GM12873 (cell line): Measurements from ENCODE around the gene ANKRD13A.

Source experiments
- TF ChIP-seq, protein P1 (sequence below): IDR thresholded peaks from 2 replicates; pipeline ENCODE4 v1.5.1; 2012; ENCODE audit warnings: low read depth, mild to moderate bottlenecking, moderate library complexity, low read length, control low read depth; ENCODE audit not compliant: insufficient read depth; ENCODE audit errors: missing control alignments

ANKRD13A gene

DNA sequence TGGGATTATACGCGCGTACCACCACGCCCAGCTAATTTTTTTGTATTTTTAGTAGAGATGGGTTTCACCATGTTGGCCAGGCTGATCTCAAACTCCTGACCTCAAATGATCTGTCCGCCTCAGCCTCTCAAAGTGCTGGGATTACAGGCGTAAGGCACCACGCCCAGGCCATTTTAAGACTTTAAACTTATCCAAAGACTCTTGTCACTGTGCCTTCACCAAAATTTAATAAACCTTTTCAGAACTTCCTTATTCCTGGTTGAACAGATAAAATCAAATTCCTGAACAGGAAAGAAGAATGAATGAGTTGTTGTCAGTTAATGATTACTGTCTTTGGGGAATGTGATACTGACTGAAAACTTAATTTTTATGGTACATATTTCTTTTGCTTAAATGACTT is 40.9 kb upstream of the ANKRD13A start:
- TF ChIP-seq, protein P1, sequence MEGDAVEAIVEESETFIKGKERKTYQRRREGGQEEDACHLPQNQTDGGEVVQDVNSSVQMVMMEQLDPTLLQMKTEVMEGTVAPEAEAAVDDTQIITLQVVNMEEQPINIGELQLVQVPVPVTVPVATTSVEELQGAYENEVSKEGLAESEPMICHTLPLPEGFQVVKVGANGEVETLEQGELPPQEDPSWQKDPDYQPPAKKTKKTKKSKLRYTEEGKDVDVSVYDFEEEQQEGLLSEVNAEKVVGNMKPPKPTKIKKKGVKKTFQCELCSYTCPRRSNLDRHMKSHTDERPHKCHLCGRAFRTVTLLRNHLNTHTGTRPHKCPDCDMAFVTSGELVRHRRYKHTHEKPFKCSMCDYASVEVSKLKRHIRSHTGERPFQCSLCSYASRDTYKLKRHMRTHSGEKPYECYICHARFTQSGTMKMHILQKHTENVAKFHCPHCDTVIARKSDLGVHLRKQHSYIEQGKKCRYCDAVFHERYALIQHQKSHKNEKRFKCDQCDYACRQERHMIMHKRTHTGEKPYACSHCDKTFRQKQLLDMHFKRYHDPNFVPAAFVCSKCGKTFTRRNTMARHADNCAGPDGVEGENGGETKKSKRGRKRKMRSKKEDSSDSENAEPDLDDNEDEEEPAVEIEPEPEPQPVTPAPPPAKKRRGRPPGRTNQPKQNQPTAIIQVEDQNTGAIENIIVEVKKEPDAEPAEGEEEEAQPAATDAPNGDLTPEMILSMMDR, result no peak

DNA sequence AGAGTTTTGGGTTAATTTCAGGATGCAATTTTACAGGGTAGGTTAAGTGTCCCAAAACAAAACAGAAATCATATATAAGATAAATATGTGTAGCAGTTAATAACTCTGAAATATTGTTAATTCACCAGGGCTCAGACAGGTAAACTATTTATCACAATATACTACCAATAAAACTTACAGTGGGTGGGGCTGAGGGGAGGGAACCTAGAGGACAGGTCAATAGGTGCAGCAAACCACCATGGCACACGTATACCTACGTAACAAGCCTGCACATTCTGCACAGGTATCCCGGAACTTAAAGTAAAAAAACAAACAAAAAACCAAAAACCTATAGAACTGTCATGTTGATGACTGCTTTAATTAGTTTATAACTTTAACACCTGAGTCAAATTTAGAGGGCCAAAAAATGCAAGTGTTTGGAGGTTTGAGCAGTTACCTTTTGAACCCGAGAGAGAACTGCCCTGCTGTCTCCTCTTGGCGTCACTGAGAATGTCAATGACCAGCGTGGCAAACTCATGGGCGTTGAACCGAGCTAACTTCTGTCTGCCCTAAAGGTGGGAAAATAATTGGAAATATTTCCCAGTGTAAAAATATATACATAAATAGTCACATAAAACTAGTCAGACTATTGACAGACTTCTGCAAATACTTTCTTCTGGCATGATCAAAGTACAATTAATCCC is 39.7 kb upstream of the ANKRD13A start:
- TF ChIP-seq, protein P1, result no peak

DNA sequence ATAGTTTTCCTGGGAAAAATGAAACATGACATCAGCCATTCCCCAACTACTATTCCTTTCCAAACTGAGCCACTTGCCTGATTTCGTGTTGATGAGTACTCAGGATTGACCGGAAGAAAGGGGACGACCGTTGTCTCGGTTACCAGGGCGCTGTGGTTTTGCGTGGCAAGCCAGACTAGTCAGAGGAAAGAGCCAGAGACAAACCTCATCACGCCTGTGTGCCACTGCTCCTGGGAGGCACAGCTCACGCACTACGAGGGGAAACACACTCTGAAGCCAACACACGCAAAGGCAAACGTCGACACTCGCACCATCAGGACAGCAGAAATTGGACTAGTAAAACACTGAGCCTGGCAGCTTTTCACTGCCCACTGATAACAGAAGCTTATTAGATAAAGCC is 38.0 kb upstream of the ANKRD13A start:
- TF ChIP-seq, protein P1, result no peak

DNA sequence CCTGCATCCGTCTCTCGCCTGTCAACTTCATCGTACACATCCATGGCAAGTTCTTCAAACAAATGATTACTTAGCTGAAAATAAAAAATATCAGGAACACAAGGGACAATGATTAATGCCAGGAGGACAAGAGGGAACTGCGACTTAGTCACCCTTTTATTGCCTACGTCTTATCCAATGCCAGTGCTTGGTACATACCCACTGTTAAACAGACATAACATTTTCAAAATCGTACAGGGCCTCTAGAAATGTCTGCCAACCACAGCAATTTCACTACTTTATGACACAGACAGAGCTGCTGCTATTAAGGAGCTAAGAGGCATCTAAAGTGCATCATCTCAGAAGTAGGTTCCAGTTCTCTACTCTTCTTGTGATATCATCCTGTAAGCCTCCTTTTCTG is 37.6 kb upstream of the ANKRD13A start:
- TF ChIP-seq, protein P1, result no peak

DNA sequence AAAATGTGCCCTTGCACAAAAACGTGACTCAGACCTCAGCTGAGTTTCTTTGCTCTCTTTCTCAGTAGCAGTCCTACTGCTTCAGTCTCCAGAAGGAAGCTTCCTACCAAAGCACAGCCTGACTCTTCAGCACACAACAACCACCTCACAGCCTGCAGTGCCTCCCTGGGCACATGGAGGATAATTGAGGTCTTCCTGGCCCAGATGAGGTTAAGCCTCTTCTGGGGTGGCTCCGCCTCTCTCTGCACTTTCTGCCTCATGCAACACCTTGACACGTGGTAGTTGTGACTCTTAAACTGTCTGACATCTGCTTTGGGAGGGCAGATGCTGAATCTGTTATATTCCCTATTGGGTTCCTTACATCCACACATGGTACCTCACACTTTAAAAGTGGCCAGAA is 36.8 kb upstream of the ANKRD13A start:
- TF ChIP-seq, protein P1, result no peak

DNA sequence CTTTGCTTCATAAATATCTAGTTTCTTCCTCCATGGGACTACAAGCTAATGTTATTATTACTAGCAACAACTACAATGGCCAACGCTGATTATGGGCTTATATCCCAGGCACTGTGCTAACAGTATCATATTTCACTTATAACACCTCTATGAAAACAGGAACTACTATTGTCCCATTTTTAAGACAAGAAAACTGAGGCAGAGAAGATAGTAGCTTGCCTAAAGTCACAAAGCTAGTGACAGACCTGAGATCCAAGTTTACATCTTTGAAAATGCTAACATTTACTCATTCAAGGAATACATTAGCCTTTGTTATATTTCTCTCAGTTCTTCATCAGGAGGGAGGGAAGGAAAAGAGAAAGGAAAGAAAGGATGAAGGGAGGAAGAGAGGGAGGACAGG is 35.9 kb upstream of the ANKRD13A start:
- TF ChIP-seq, protein P1, result no peak

DNA sequence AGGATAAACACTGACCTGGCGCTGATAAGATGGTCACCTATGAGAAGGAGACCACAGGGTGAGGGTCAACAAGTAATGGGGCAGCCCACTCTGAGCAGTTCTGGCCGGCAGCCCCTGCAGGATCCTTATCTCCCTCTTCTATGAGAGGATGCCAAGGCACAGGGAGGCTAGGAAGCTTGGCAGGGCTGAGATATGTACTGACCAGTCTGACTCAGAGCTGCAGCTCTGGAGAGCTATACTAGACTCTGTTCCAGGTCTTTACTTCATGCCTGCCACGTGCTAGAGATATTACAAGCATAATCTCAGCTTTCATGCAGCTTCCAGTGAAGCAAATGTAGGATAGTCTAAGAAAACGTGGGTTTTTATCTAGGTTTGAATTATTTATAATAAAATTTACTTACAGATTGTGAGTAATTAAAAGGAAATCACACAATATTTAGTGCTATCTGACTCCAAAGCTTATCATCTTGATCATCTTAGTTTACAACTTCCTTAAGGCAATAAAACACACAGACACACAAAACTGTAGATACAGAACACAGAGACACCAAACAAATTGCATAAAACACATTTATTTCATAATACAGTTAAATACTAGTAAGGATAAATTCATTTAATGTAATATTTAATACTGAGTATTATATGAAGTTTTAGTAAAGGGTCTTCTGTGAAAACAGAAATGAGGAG is 35.3 kb upstream of the ANKRD13A start:
- TF ChIP-seq, protein P1, result no peak
